DND-41 (cell line): Measurements from ENCODE around the gene IPCEF1.

Experiments used
- ATAC-seq: fragments of 200-7000 bp; cut with Tn5 transposase; 3 replicates; pipeline ENCODE4 v1.9.1; 2021; ENCODE audit warnings: low read depth; ENCODE audit not compliant: insufficient read depth
- DNase-seq: peaks from one replicate; pipeline ENCODE4 v3.0.0-alpha.2; 2020
- H2AFZ ChIP-seq: 2 replicates; pipeline ENCODE4 v1.6.0; 2012; ENCODE audit warnings: low read depth, low read length
- H3K27ac ChIP-seq: 2 replicates; pipeline ENCODE4 v1.5.1; 2012; ENCODE audit warnings: low read length, inconsistent platforms
- H3K27me3 ChIP-seq: fragments of 200-600 bp; sonication (generic); 2 replicates; pipeline ENCODE4 v1.6.0; 2012; ENCODE audit warnings: low read length, mild to moderate bottlenecking, inconsistent platforms; ENCODE audit not compliant: insufficient read depth, poor library complexity
- H3K36me3 ChIP-seq: 2 replicates; pipeline ENCODE4 v1.5.1; 2012; ENCODE audit warnings: low read length, inconsistent platforms; ENCODE audit not compliant: insufficient read depth
- H3K4me1 ChIP-seq: 2 replicates; pipeline ENCODE4 v1.5.1; 2012; ENCODE audit warnings: mild to moderate bottlenecking, low read length; ENCODE audit not compliant: insufficient read depth
- H3K4me2 ChIP-seq: 2 replicates; pipeline ENCODE4 v1.6.0; 2012; ENCODE audit warnings: mild to moderate bottlenecking, moderate library complexity, low read length, inconsistent platforms; ENCODE audit not compliant: insufficient read depth
- H3K4me3 ChIP-seq, 2 experiments: fragments of 200-600 bp in 1 of 2; shearing (Covaris generic) in 1 of 2; 2 replicates each; pipeline ENCODE4 v1.5.1; 2012 to 2016; ENCODE audit warnings: inconsistent platforms in 2 of 2, low read length in 2 of 2, mild to moderate bottlenecking in 2 of 2, low read depth in 1 of 2, moderate library complexity in 1 of 2
- H3K79me2 ChIP-seq: 2 replicates; pipeline ENCODE4 v1.6.0; 2012; ENCODE audit warnings: low read length, inconsistent platforms; ENCODE audit not compliant: insufficient read depth
- H3K9ac ChIP-seq: 2 replicates; pipeline ENCODE4 v1.6.0; 2012; ENCODE audit warnings: low read depth, mild to moderate bottlenecking, inconsistent platforms, low read length, moderate library complexity
- H3K9me3 ChIP-seq: 2 replicates; pipeline ENCODE4 v1.5.1; 2012; ENCODE audit warnings: low read length, moderate library complexity, mild to moderate bottlenecking, inconsistent platforms; ENCODE audit not compliant: insufficient read depth, severe bottlenecking
- H4K20me1 ChIP-seq: 2 replicates; pipeline ENCODE4 v1.6.0; 2012; ENCODE audit warnings: low read length; ENCODE audit not compliant: insufficient read depth
- EZH2 ChIP-seq: IDR thresholded peaks from 3 replicates; pipeline ENCODE4 v1.6.1; 2012; ENCODE audit warnings: borderline replicate concordance, low read depth, mild to moderate bottlenecking, moderate library complexity, low read length, inconsistent platforms; ENCODE audit not compliant: severe bottlenecking
- TF ChIP-seq, protein P1 (sequence below): IDR thresholded peaks from 2 replicates; pipeline ENCODE4 v1.5.1; 2012; ENCODE audit warnings: borderline replicate concordance, low read length, moderate library complexity, mild to moderate bottlenecking; ENCODE audit not compliant: poor library complexity, severe bottlenecking; ENCODE audit errors: extremely low read depth

IPCEF1 gene

DNA sequence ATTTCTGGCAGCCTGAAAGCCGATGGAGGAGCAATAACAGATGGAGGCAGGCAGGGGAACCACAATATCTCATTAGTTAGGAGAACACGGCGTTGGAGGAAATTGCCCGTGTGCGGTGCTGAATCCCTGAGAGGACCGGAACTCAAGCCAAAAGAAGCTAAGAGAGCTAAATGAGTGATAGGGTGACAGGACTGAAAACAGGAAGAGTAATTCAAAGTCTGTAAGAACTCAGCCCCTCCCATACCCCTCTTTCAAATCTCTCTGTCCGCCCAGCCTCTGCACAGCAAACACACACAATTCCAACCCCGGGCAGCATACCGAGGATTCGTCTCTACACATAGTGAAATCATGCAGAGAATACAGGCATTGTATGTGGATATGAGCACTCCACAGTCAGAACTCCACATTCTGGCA, 2.6 kb upstream of the IPCEF1 start:
- Histone ChIP-seq H3K27me3 (peaks cover 2% of the 10 kb centered on the region), H2AFZ (no peak overlapping the region), H4K20me1 (no peaks in the 10 kb centered on the region), H3K9me3 (no peaks in the 10 kb centered on the region), H3K9ac (no peak overlapping the region), H3K4me2 (no peak overlapping the region), H3K4me3 (no peak overlapping the region), H3K79me2 (no peaks in the 10 kb centered on the region), H3K36me3 (no peaks in the 10 kb centered on the region), H3K27ac (no peak overlapping the region), H3K4me1 (no peaks in the 10 kb centered on the region)
- DNase-seq: no peak
- no peak for ATAC-seq
- TF ChIP-seq, protein P1, sequence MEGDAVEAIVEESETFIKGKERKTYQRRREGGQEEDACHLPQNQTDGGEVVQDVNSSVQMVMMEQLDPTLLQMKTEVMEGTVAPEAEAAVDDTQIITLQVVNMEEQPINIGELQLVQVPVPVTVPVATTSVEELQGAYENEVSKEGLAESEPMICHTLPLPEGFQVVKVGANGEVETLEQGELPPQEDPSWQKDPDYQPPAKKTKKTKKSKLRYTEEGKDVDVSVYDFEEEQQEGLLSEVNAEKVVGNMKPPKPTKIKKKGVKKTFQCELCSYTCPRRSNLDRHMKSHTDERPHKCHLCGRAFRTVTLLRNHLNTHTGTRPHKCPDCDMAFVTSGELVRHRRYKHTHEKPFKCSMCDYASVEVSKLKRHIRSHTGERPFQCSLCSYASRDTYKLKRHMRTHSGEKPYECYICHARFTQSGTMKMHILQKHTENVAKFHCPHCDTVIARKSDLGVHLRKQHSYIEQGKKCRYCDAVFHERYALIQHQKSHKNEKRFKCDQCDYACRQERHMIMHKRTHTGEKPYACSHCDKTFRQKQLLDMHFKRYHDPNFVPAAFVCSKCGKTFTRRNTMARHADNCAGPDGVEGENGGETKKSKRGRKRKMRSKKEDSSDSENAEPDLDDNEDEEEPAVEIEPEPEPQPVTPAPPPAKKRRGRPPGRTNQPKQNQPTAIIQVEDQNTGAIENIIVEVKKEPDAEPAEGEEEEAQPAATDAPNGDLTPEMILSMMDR: no peak
- TF ChIP-seq EZH2: no peak

DNA sequence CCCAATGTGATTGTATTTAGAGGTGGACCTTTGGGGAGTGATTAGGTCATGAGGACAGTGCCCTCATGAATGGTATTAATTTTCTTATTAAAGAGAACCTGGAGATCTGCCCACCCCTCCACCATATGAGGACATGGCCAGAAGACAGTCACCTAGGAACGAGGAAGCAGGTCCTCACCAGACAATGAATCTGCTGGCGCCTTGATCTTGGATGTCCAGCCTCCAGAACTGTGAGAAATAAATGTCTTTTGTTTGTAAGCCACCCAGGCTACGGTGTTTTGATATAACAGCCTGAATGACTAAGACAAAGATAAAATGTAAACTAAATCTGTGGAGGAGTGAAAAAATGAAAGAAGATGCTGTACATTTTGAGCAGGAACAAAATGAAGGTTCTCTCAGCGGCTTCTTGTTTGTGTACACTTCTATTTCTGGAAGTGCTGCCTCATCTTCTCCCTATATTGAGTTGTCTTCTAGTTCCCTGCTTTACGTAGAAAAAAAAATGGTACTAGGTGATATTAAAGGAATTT, 1.5 kb upstream of the IPCEF1 start:
- Histone ChIP-seq H3K9me3 (no peaks in the 10 kb centered on the region), H2AFZ (no peak overlapping the region), H3K79me2 (no peaks in the 10 kb centered on the region), H3K36me3 (no peaks in the 10 kb centered on the region), H3K9ac (no peak overlapping the region), H3K27me3 (peaks cover 2% of the 10 kb centered on the region), H3K27ac (no peak overlapping the region), H3K4me3 (no peak overlapping the region), H3K4me2 (no peak overlapping the region), H4K20me1 (no peaks in the 10 kb centered on the region), H3K4me1 (no peaks in the 10 kb centered on the region)
- no peak for TF ChIP-seq EZH2
- TF ChIP-seq, protein P1: no peak
- ATAC-seq (no peak), DNase-seq (no peak)

- Histone ChIP-seq H3K9me3 (no peaks in the 10 kb centered on the region), H3K27ac (no peak overlapping the region), H3K79me2 (no peaks in the 10 kb centered on the region), H3K4me2 (no peak overlapping the region), H3K27me3 (no peaks in the 10 kb centered on the region), H3K9ac (no peak overlapping the region), H4K20me1 (no peaks in the 10 kb centered on the region), H3K4me1 (no peaks in the 10 kb centered on the region), H2AFZ (no peak overlapping the region), H3K4me3 (no peak overlapping the region), H3K36me3 (no peaks in the 10 kb centered on the region)
- ATAC-seq: no peak
- no peak for DNase-seq
- TF ChIP-seq EZH2: no peak
- TF ChIP-seq, protein P1: no peak
These were observed 490 bp downstream of the IPCEF1 start for GRCh38 chr6:154356113-154356512.

GRCh38 chr6:154354265-154354777, 2.3 kb downstream of the IPCEF1 start:
- H3K9me3 ChIP-seq: no peaks in the 10 kb centered on the region
- TF ChIP-seq, protein P1: no peak
- no peak for TF ChIP-seq EZH2
- H3K4me1 ChIP-seq: no peaks in the 10 kb centered on the region
- no peak overlapping the region for H3K9ac ChIP-seq
- no peaks in the 10 kb centered on the region for H3K79me2 ChIP-seq
- H4K20me1 ChIP-seq: no peaks in the 10 kb centered on the region
- no peaks in the 10 kb centered on the region for H3K36me3 ChIP-seq
- ATAC-seq: no peak
- H3K4me3 ChIP-seq: no peak overlapping the region
- no peak overlapping the region for H2AFZ ChIP-seq
- H3K4me2 ChIP-seq: no peak overlapping the region
- H3K27ac ChIP-seq: no peak overlapping the region
- H3K27me3 ChIP-seq: no peaks in the 10 kb centered on the region
- no peak for DNase-seq
